ENCODE results near the gene QSOX2.

GRCh38 chr9:136285501-136286358 lies 40.1 kb upstream of the QSOX2 start:
- TF ChIP-seq GATA3 (IDR thresholded peaks at IDR 0.05; ENCODE audit: low read depth, low read length) (no peak), GATA2 (IDR thresholded peaks at IDR 0.05; ENCODE audit: low read depth, low read length) (no peak)
